Chondrocyte (in vitro differentiated cells): ENCODE results near the gene CTXND2. TPM values are rescaled to one million over a fixed set of nuclear protein-coding genes. Genes with fewer than 3 reads are reported as not detected.

Source experiments
- DNase-seq: peaks from one replicate; pipeline ENCODE4 v3.0.0; 2021; ENCODE audit warnings: mixed read lengths, low spot score
- H3K27ac Mint-ChIP-seq: one replicate; pipeline ENCODE4 v1.8.0; 2021; ENCODE audit warnings: mild to moderate bottlenecking, moderate library complexity, mixed read lengths; ENCODE audit not compliant: unreplicated experiment
- H3K27me3 Mint-ChIP-seq: 2 replicates; pipeline ENCODE4 v1.8.0; 2021; ENCODE audit warnings: low read depth, mixed read lengths
- H3K36me3 Mint-ChIP-seq: 2 replicates; pipeline ENCODE4 v1.8.0; 2021; ENCODE audit warnings: low read depth, mixed read lengths
- H3K4me1 Mint-ChIP-seq: 2 replicates; pipeline ENCODE4 v1.8.0; 2021; ENCODE audit warnings: low read depth, mild to moderate bottlenecking, mixed read lengths
- H3K4me3 Mint-ChIP-seq: one replicate; pipeline ENCODE4 v1.8.0; 2021; ENCODE audit warnings: mild to moderate bottlenecking, moderate library complexity, mixed read lengths; ENCODE audit not compliant: unreplicated experiment
- H3K9me3 Mint-ChIP-seq: 2 replicates; pipeline ENCODE4 v1.8.0; 2021; ENCODE audit warnings: low read depth, mixed read lengths
- total RNA-seq: library from RNA; stranded (reverse); gene quantifications from 3 replicates; pipeline ENCODE4 v1.2.1, GENCODE V29; 2021
- TF ChIP-seq, protein P1 (sequence below): fragments of 200-600 bp; sonication (generic); IDR thresholded peaks from 2 replicates; pipeline ENCODE4 v1.5.0; 2021; ENCODE audit warnings: antibody characterized with exemption, mild to moderate bottlenecking, moderate library complexity

CTXND2 gene
- total RNA-seq, 1 donor from 2014 or later: not detected

DNA sequence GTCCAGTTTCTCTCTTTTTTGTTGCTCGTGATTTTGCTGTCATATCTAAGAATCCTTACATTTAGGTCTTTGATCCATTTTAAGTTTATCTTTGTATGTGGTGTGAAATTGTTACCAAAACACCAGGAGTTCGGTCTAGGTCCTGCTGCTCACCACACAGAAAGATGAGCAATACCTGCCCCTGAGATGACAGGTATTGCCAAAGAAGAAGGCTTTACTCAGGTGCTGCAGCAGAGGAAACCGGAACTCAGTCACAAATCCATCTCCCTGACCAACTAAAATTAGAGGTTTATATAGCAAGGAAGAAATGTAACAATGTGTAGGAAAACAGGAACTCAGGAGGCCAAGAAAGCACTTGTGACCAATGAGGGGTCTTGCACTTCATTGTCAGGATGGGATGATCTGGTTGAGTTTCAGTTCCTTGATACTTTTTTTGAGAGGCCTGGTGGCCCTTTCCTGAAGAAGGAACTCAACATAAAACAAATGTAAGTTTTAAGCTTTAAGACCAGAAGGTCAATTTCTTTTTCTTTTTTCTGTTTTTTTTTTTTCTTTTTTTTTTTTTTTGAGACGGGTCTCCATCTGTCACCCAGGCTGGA is 22.7 kb downstream of the CTXND2 start:
- H3K27ac Mint-ChIP-seq: no peak overlapping the region
- H3K4me1 Mint-ChIP-seq: no peaks in the 10 kb centered on the region
- no peak overlapping the region for H3K4me3 Mint-ChIP-seq
- no peaks in the 10 kb centered on the region for H3K36me3 Mint-ChIP-seq
- DNase-seq: no peak
- TF ChIP-seq, protein P1, sequence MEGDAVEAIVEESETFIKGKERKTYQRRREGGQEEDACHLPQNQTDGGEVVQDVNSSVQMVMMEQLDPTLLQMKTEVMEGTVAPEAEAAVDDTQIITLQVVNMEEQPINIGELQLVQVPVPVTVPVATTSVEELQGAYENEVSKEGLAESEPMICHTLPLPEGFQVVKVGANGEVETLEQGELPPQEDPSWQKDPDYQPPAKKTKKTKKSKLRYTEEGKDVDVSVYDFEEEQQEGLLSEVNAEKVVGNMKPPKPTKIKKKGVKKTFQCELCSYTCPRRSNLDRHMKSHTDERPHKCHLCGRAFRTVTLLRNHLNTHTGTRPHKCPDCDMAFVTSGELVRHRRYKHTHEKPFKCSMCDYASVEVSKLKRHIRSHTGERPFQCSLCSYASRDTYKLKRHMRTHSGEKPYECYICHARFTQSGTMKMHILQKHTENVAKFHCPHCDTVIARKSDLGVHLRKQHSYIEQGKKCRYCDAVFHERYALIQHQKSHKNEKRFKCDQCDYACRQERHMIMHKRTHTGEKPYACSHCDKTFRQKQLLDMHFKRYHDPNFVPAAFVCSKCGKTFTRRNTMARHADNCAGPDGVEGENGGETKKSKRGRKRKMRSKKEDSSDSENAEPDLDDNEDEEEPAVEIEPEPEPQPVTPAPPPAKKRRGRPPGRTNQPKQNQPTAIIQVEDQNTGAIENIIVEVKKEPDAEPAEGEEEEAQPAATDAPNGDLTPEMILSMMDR: no peak
- H3K9me3 Mint-ChIP-seq: no peaks in the 10 kb centered on the region
- no peaks in the 10 kb centered on the region for H3K27me3 Mint-ChIP-seq

DNA sequence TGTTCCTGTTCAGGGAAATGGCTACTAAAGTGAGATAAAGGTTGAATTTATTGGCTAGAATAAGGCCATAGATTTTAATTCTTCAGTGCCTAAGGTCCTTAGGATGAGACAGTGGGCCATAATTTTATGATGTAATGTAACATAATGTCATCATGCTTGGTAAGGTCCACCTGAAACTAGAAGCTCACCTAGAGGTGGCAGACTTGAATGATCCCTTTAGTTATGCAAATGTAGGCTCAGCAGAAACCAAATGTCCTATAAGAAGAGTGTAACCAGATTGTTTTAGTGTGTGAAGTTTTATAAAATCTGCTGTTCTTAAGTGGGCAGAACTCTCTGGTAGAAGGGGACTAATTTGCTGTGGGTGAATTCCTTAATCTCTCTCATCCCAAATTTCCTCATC is 25.7 kb downstream of the CTXND2 start:
- H3K27me3 Mint-ChIP-seq: no peaks in the 10 kb centered on the region

DNA sequence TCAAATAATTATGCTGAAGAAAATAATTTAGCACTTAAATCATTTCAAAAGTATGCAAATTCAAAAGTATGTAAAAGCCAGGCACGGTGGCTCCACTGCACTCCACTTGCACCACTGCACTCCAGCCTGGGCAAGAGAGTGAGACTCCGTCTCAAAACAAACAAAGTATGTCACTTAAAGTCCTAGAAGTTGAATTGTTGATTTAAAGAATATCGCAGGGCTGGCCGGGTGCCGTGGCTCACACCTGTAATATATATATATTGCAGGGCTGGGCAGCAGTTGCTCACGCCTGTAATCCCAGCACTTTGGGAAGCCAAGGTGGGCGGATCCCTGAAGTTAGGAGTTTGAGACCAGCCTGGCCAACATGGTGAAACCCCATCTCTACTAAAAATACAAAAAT is 30.5 kb downstream of the CTXND2 start:
- H3K27ac Mint-ChIP-seq: no peak overlapping the region

More for the DNA sequence above, 25.7 kb downstream of the CTXND2 start:
- H3K9me3 Mint-ChIP-seq: no peaks in the 10 kb centered on the region
- DNase-seq: no peak
- no peaks in the 10 kb centered on the region for H3K36me3 Mint-ChIP-seq
- no peaks in the 10 kb centered on the region for H3K4me1 Mint-ChIP-seq
- H3K4me3 Mint-ChIP-seq: no peak overlapping the region
- no peak overlapping the region for H3K27ac Mint-ChIP-seq
- TF ChIP-seq, protein P1: no peak

DNA sequence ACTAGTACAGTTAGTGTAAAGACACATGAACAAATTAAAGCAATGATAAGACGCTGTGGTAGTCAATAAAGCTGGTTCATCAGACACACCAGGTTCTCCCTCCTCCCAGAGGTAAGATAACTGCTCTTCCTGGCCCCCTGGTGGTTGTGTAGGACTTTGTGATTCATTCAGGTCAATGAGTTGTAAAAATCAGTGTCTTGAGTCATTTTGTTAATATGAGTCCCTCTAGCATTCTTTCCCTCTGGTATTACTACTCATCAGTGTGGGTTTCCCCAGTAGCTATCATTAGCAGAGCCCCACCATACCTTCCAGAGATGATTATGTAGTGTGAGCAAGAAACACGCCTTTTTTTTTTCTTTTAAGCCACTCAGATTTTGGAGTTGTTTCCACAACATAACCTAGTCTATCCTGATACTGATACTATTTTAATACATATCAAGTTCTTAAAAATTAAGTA is 35.6 kb downstream of the CTXND2 start:
- TF ChIP-seq, protein P1: peak; percentile 86
- peaks cover 17% of the 10 kb centered on the region for H3K4me1 Mint-ChIP-seq
- peak overlapping the region; percentile 52 for H3K27ac Mint-ChIP-seq
- no peaks in the 10 kb centered on the region for H3K27me3 Mint-ChIP-seq
- H3K9me3 Mint-ChIP-seq: no peaks in the 10 kb centered on the region
- H3K36me3 Mint-ChIP-seq: peaks cover under 1% of the 10 kb centered on the region
- no peak overlapping the region for H3K4me3 Mint-ChIP-seq
- no peak for DNase-seq

More for the DNA sequence above, 30.5 kb downstream of the CTXND2 start:
- TF ChIP-seq, protein P1: no peak
- Mint-ChIP-seq H3K36me3 (no peaks in the 10 kb centered on the region), H3K9me3 (no peaks in the 10 kb centered on the region), H3K4me3 (no peak overlapping the region), H3K4me1 (peaks cover 3% of the 10 kb centered on the region), H3K27me3 (no peaks in the 10 kb centered on the region)
- DNase-seq: no peak

DNA sequence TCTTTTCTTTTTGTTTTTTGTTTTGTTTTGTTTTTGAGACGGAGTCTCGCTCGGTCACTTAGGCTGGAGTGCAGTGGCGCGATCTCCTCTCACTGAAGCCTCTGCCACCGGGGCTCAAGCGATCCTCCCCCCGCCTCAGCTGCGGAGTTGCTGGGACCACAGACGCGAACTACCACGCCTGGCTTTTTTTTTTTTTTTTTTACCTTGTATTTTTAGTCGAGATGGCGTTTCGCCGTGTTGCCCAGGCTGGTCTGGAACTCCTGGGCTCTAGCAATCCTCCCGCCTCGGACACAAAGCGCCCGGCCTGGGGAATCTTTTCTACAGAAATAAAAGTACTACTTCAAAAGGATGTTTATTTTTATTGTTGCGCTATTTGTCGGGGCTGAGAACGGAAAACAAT is 38.1 kb downstream of the CTXND2 start:
- Mint-ChIP-seq H3K4me1 (peaks cover 20% of the 10 kb centered on the region), H3K27ac (no peak overlapping the region), H3K4me3 (peak overlapping the region; percentile 95), H3K9me3 (no peaks in the 10 kb centered on the region), H3K36me3 (peaks cover 14% of the 10 kb centered on the region), H3K27me3 (no peaks in the 10 kb centered on the region)
- DNase-seq: no peak
- TF ChIP-seq, protein P1: no peak
